Right kidney (tissue), 9 donors: ENCODE results near the gene MAGEB10.
"Not testable (repeated sequence)": the region's sequence is repeated elsewhere in the genome, so short reads cannot be mapped to it uniquely, and the experiment has no call there.

Experiments
- DNase-seq: peaks from one replicate; pipeline ENCODE4 v3.0.0-alpha.2; 2016
- long read RNA-seq, 8 donors: transcript quantifications; one replicate each; lab custom pipeline, GENCODE V29; 2026

Gene MAGEB10, protein sequence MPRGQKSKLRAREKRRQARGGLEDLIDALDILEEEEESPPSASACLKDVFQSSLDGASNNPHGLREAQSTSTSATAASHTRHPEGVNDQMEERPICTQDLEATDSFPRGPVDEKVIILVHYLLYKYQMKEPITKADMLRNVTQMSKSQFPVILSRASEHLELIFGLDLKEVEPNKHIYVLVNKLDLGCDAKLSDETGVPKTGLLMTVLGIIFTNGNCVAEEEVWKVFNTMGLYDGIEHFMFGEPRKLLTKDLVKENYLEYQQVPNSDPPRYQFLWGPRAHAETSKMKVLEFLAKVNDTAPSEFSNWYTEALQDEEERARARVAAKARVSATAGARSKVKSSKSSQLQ
- long read RNA-seq, donor 1, result 0 reads
- long read RNA-seq, donor 2, result 0 reads
- long read RNA-seq, donor 3, result 0 reads
- long read RNA-seq, donor 4, result 0 reads
- long read RNA-seq, donor 5, result 0 reads
- long read RNA-seq, donor 6, result 0 reads
- long read RNA-seq, donor 7, result 0 reads
- long read RNA-seq, donor 8, result 0 reads

DNA sequence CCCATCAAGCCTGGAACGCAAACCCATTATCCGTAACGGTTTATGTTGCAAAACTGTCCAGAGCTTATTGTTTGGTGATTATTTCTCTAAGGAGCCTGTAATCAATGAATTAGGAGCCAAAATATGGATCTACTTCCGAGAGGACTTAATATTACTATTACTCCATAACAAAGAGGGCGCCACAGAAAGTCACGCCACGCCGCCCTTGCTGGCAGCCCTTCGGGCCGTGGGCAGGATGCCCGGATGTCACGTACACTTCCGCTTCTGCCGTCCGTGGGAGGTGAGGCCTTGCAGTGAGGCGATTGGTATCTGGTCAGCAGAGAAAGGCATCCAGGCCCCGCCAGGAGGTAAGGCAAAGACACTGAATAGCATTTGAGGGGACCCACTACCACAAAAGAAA, at the start of gene MAGEB10:
MAGEB10 (plus strand) TSS at position 301 of the 400 bp plus-strand sequence. CDS start 13,317 bp downstream, outside the sequence.
- no peak for DNase-seq

DNA sequence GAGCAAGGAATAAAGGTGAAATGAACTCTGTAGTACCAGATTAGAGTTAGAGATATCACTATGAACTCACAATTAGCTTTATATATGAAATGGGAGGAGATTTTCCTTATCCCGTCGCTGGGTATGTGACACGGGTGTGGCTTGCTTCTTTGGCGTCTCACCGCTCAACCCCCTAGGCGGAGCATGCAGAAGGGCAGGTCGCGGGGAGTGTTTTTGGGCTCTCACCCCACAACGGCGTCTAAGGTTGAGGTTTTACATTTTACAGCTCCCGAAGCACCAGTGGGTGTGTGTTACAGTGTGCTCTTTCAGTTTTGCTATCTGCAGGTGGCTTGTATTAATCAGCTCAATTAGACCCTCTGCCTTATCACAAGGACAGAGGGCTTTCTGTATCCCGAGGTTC, 42.1 kb upstream of the MAGEB10 start:
- no peak for DNase-seq

DNA sequence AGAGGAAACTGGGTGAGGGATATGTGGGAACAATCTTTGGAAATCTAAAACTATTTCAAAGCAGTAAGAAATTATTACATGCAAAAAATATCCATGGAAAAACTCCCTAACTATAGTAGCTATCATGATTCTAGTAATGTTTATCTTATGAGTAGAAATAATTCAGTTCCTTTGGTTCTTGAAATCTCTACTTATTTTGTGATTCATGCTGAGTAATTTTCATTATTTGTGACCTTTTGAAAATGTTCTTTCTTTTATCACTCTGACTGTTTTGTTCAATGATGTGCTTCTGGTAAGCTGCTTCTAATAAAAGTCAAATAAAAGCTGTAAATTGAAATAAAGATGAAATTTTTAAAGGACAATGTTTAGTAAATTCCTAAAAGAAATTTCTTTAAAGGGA, 40.4 kb upstream of the MAGEB10 start:
- no peak for DNase-seq

DNA sequence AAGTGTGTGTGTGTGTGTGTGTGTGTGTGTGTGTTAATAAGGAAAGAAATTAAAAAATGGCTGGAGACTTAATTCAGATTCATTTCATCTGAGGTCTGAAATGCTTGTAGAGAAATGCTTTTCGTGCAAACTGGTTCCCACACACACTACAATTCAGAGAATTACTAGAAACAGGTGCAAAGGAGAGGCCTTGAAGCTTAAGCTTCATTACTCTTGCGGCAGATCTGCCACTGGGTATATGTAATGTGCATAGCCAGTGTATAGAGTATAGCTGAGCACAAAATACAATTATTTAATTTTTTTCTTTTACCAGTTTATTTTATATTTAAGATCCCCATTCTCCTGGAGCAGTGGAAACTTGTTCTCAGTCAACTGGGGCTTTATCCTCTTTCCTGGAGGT, 31.8 kb upstream of the MAGEB10 start:
- DNase-seq, result no peak

DNA sequence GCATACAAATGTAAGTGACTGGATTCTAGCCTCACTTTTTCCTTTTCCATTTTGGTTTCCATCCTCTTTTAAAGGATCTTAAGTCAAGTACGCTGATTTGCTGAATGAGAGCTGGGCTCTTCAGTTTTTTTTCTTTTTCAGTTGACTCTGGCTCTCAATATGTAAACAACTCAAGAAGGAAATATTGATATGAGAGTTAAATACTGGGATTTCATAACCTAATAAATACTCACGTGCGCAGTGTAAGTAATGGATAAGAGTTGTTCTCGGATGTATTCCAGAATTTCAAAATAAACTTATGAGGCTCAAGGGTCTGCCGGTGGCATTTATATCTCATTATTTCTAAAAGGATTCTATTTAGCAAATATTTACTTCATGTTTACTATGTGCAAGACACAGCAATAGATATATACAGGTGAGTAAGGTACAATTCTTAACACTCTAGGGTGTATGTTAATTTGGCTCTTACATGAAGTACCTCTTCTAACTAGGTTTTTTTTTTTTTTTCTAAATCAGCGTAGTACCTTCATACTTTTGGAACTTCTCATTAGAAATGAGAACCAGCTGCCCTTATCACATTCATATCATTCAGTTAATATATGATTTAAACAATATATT, 11.0 kb upstream of the MAGEB10 start:
- DNase-seq, result no peak

DNA sequence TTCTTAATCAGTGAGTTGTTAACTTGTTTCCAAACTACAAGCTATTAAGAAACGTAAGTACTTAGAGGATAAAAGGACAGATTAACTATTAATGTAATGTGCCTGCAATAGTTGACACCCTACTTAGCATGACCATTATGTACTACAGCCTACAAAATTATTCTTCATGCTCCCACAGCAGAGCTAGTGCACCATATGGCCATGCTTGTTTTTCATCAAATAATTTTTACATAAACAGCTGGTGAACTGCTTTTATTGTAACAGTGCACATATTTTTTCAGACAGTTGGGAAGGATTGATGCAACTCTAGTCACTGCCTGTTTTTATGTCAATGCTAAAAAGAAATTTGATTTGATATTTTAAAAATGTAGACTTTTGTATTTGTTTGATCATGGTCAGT, 10.2 kb upstream of the MAGEB10 start:
- no peak for DNase-seq

DNA sequence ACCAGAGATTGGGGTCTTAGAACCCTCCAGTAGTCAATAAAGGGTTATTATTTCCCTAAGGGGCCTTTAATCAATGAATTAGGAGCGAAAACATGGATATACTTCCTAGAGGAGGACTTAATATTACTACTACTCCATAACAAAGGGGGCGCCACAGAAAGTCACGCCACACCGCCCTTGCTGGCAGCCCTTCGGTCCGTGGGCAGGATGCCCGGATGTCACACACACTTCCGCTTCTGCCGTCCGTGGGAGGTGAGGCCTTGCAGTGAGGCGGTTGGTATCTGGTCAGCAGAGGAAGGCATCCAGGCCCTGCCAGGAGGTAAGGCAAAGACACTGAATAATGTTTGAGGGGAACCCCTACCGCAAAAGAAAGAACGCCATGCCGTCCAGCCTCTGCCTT, 436 bp downstream of the MAGEB10 start:
- DNase-seq, result no peak

DNA sequence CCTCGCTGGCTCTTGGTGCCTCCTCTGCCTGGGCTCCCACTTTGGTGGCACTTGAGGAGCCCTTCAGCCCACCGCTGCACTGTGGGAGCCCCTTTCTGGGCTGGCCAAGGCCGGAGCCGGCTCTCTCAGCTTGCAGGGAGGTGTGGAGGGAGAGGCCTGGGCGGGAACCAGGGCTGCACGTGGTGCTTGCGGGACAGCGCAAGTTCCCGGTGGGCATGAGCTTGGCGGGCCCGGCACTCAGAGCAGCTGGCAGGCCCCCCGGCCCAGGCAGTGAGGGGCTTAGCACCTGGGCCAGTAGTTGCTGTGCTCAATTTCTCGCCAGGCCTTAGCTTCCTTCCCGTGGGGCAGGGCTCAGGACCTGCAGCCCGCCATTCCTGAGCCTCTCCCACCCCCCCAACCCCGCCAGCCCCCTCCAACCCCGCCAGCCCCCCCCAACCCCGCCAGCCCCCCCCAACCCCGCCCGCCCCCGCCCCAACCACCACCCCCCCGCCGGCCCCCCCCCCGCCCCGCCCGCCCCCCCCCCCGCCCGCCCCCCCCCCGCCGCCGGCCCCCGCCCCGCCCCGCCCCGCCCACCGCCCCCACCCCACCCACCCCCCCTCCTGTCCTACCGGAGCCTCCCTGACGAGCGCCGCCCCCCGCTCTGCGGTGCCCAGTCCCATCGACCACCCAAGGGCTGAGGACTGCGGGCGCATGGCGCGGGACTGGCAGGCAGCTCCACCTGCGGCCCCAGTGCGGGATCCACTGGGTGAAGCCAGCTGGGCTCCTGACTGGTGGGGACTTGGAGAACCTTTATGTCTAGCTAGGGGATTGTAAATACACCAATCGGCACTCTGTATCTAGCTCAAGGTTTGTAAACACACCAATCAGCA, 1.4 kb downstream of the MAGEB10 start:
- DNase-seq, result not testable (repeated sequence)

DNA sequence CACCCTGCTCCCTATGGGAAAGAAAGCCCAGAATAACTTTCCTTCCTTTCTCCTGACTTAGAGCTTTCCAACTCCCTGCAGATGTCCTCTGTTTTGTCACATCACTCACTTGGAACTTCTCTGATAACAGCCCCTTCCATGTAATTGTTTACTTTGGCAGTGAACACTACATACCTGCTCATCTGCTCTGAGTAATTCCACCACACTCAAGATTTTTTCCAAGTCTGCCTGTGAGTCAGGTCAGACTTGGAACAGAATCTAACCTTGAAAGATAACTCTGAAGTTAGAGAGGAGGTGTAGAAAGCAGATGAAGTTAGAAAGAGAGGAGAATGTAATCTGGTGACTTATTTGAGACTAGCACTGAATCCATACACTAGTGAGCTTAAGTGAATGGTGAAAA, 7.4 kb downstream of the MAGEB10 start:
- no peak for DNase-seq

DNA sequence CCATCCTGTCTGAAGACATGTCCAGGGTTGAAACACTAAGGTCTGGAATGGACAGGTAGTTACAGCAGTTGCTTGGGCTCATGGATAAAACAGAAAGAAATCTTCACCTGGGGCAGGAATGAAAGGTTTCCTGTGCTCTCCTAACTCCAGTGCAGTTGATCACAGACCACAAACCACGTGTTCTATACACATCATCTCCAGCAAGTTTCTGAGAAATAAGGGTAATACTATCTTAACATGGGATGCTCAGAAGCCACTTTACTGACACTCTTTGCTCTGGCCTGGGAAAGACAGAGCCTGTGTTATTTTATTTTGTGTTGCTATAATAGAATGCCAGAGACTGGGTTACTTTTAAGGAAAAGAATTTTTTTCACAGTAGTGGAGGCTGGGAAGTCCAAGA, 16.0 kb downstream of the MAGEB10 start:
- no peak for DNase-seq

DNA sequence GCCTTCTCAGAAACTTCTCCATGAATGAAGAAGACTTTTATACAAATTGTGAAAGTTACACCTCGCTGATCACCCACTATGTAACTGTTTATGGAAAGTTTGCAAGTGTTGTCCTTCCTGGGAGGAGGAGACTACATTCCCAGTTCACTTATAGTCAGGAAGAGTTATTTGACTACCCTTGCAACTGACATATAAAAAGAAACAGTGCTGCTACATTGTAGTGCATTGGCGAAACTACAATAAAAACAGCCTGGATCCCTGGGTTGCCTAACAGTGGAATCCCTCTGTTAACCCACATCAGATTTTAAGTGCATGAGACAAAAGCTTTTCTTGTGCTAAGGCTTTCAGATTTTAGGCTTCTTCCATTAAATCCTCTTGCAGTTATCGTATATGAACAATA, 30.4 kb downstream of the MAGEB10 start:
- no peak for DNase-seq

DNA sequence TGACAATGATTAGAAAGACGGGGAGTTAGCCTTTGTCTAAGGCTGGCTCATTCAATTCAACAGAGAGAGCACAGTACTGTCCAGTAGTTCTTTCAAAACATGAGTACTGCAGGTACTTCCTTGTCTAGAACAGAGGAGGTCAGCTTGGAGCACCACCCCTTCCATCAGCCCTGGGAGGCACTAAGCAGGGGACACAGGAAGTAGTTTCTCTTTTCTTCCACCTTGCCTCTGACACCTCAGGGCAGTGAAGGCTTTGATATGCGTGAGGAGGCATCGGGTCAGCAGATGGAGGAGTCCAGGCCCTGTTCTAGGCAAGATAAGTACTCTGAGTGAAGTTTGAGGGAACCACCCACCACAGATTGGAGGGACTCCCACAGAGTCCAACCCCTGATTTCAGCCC, 33.1 kb downstream of the MAGEB10 start:
- DNase-seq, result no peak

DNA sequence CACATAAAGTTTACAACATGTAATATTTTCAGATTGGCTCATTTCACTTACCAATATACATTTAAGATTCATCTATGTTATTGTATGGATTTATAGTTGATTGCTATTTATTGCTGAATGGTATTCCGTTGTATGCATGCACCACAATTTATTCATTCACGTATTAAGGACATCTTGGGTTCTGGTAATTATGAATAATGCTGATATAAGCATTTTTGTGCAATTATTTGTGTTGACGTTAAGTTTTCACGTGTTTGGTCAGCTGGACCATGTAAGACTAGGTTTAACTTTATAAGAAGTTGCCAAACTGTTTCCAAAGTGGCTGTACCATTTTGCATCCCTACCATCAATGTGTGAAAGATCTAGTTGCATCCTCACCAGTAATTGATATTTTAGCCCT, 35.1 kb downstream of the MAGEB10 start:
- DNase-seq, result no peak

DNA sequence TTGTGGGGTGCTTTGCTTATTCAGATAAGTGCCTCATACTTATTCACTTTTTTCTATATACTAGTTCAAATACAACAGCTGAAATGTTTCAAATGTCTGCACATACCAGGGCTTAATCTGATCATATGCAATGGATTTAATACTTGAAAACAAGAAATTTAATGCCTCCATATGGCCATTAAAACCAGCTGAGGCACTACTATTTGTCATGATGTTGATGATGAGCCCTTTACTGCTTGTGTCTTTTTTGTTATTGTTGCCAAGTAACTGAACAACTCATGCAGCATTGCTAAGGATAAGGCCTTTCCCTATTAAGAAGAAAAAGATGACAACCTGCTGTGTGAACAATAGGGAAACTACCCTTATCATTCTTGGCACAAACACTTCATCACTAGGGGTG, 52.5 kb downstream of the MAGEB10 start:
- DNase-seq, result no peak

DNA sequence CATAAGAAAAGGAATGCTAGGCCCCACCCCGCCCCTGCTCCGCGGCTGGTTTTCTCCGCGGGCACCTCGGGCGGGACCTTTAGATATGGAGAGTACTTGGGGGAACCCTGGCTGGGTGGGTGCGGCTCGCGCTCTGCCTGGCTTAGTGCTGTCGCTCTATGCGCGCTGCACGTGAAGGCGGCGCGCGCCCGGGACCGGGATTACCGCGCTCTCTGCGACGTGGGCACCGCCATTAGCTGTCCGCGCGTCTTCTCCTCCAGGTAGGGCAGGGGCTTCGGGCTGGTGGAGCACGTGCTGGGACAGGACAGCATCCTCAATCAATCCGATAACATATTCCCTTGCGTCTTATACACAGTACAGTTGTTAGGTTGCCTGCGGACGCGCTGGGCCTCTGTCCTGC, 56.0 kb downstream of the MAGEB10 start:
- no peak for DNase-seq
